Measurements from ENCODE around the gene SYS1.

Gene SYS1

GRCh38 chr20:45416917-45417316, 54.0 kb downstream of the SYS1 start:
- no peak for DNase-seq (ENCODE audit: low spot score)
